Measurements from ENCODE around the gene S100A16. TPM values are rescaled to one million over a fixed set of nuclear protein-coding genes. Genes with fewer than 3 reads are reported as not detected.

S100A16 gene
- polyA plus RNA-seq, 6 donors from 2014 or later = not detected

DNA sequence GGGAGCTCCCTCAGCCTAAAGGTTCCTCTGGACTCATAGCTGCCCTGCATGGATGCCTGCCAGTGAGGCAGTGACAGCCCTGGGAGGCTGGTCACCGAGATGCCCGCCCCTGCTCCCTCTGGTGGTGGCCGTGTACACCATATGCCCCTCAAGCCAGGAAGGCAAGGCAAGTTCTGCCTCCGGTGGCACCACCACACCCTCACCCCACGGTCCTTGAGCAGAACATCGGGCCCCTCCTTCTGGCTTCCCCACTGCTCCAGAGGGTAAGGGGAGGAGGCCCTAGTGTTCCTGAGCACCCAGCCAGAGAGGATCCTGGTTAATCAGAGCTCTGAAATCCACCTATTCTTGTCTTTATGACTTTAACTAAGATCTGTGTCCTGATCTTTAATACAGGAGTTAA, 4.7 kb upstream of the S100A16 start:
- H3K4me1 Mint-ChIP-seq = peaks cover 0 to 11% (median 0%) of the 10 kb centered on the region in 3 donors
- no peaks in the 10 kb centered on the region for H3K27me3 Mint-ChIP-seq
- peak; percentile 93 to 95 for ATAC-seq (ENCODE audit: low read depth in 2 of 2)

DNA sequence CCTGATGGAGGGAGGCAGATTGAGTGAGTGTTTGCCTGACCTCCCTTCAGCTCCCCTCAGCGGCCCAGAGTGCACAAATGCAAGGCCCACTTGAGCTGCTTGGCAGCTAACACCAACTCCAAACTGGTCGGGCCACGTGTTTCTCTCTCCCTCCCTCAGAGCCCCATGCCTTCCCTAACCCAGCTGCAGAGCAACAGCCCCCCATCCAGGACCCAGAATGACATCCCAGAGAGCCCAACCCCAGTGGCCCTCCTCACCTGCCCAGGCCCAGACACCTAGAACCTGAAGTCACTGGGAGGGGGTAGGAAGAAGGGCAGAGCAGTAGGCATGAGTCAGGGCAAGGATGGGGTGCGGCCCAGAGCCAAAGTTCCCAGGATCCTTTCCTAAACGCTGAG, 4.0 kb upstream of the S100A16 start:
- Mint-ChIP-seq H3K9me3 (peaks cover 0 to 2% (median 0%) of the 10 kb centered on the region in 7 donors), H3K27me3 (no peaks in the 10 kb centered on the region), H3K27ac (peak overlapping the region in 3 of 6 donors; percentile 69 to 91 (median 82)), H3K4me1 (peaks cover 0 to 11% (median 0%) of the 10 kb centered on the region in 3 donors), H3K4me3 (no peak overlapping the region), H3K36me3 (no peaks in the 10 kb centered on the region)
- ATAC-seq (ENCODE audit: low read depth in 2 of 2) (no peak), DNase-seq (no peak)

More for the DNA sequence above, 4.7 kb upstream of the S100A16 start:
- H3K9me3 Mint-ChIP-seq = peaks cover 0 to 2% (median 0%) of the 10 kb centered on the region in 7 donors
- H3K4me3 Mint-ChIP-seq = peak overlapping the region in 2 of 8 donors; percentile 37 to 49
- H3K27ac Mint-ChIP-seq = peak overlapping the region in 1 of 6 donors; percentile 49
- DNase-seq = no peak
- H3K36me3 Mint-ChIP-seq = no peaks in the 10 kb centered on the region

DNA sequence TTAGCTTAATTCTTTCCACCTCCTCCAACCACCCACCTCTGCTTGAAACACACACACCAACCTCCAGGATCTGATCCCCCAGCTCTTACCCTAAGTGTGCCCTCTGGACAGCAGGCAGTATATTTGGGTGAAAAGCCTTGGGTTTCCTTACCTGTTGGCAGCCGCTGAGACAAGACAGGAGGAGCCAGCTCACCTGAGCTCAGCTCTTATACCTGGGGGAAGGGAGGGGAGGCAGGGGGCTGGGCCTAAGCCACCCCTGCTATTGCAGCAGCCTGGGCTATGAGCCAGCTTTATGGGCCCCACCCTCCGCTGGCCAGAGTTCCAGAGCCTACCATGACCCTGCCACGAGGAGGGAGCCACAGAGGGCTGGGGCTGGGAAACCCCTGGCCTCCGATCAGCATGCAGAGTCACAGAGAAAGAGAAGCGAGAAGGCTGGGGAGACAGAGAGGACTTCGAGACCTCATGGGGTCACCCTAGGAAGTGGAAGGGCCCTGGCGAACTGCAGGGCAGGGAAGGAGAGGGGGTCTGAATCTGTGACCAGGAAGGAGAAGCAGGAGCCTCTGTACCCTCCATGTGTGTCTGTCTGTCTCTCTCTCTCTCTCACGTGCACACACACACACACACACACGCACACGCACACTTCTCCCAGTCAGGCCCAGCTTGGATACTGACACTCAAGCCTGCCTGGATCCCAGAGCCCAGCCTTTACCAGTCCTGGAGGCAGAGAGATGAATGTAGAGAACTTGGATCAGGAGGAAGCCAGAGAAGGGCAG, 3.4 kb upstream of the S100A16 start, which contains the start of gene S100A14:
Gene S100A14 (minus strand): TSS at position 182 of the 773 bp plus-strand sequence. CDS start 467 bp downstream, outside the sequence.
- no peaks in the 10 kb centered on the region for H3K36me3 Mint-ChIP-seq
- DNase-seq = no peak
- ATAC-seq (ENCODE audit: low read depth in 2 of 2) = no peak
- peaks cover 0 to 11% (median 0%) of the 10 kb centered on the region in 3 donors for H3K4me1 Mint-ChIP-seq
- H3K27ac Mint-ChIP-seq = peak within 1 kb of the TSS in 3 of 6 donors; percentile 69 to 91 (median 82)
- H3K4me3 Mint-ChIP-seq = no peak within 1 kb of the TSS
- H3K9me3 Mint-ChIP-seq = peaks cover 0 to 2% (median 0%) of the 10 kb centered on the region in 7 donors
- H3K27me3 Mint-ChIP-seq = no peaks in the 10 kb centered on the region

DNA sequence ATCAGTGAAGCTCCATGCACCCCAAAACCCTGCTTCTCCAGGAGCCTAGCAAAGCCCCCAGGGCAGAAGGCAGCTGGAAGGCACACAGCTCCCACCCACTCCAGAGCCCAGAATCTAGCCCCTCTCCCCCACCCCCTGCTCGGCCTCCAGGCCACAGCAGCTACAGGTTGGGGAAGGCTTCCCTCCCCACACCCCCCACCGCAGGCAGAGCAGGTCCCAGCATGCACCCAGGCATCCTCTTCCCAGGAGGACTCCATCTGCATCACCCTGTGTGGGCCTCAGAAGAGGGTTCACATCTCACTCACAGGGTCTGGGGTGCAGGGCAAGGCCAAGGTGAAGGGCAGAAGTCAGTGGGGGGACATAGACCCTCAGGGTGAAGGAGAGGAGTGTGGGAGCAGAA, 2.5 kb upstream of the S100A16 start:
- Mint-ChIP-seq H3K27ac (no peak overlapping the region), H3K9me3 (peaks cover 0 to 2% (median 0%) of the 10 kb centered on the region in 7 donors), H3K4me1 (peaks cover 0 to 11% (median 0%) of the 10 kb centered on the region in 3 donors), H3K36me3 (no peaks in the 10 kb centered on the region), H3K4me3 (no peak overlapping the region), H3K27me3 (no peaks in the 10 kb centered on the region)
- no peak for ATAC-seq (ENCODE audit: low read depth in 2 of 2)
- DNase-seq = no peak

DNA sequence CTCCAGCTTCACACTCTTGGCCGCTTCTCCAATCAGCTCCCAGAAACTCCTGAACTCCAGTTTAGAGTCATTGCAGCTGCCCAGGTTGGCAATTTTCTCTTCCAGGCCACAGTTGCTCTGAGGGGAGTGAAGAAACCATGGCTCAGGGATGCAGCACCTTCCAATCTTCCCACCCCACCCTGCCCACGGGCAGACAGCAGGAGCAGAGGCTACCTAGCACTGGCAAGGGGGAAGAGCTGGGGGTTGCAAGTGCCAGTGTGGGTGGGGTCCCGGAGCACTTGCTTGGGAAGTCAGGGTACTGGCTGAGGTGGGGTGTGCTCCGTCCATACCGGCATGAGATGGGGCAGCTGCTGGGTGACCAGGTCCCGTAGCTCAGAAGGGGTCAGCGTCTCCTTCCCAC, 2.0 kb upstream of the S100A16 start:
- Mint-ChIP-seq H3K27ac (no peak overlapping the region), H3K9me3 (peaks cover 0 to 2% (median 0%) of the 10 kb centered on the region in 7 donors), H3K36me3 (no peaks in the 10 kb centered on the region), H3K27me3 (no peaks in the 10 kb centered on the region), H3K4me3 (no peak overlapping the region), H3K4me1 (peaks cover 0 to 11% (median 0%) of the 10 kb centered on the region in 3 donors)
- DNase-seq (no peak), ATAC-seq (ENCODE audit: low read depth in 2 of 2) (no peak)

DNA sequence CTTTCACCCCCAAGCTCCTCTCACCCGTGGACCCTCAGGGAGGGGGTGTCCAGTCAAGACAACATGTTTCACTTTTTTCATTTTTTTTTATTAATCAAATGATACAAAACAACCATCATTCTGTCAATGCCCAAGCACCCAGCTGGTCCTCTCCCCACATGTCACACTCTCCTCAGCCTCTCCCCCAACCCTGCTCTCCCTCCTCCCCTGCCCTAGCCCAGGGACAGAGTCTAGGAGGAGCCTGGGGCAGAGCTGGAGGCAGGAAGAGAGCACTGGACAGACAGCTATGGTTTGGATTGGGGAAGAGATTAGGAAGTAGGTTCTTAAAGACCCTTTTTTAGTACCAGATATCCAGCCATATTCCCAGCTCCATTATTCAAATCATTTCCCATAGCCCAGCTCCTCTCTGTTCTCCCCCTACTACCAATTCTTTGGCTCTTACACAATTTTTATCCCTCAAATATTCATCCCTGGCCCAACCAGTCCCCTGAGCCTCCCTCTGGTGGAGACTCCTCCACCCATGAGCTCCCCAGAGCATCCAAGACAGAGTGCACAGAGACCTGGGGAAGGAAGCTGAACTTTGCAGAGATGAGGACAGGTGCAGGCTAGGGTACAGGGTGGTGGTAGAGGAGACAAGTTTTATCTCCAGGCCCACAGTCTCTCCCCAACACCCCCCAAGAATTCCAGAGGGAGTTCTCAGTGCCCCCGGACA, 1.4 kb upstream of the S100A16 start:
- no peaks in the 10 kb centered on the region for H3K36me3 Mint-ChIP-seq
- H3K9me3 Mint-ChIP-seq = no peaks in the 10 kb centered on the region
- no peak overlapping the region for H3K4me3 Mint-ChIP-seq
- H3K27me3 Mint-ChIP-seq = no peaks in the 10 kb centered on the region
- peak overlapping the region in 2 of 6 donors; percentile 49 to 78 for H3K27ac Mint-ChIP-seq
- ATAC-seq (ENCODE audit: low read depth in 2 of 2) (no peak), DNase-seq (no peak)
- H3K4me1 Mint-ChIP-seq = peaks cover 0 to 11% (median 0%) of the 10 kb centered on the region in 3 donors

DNA sequence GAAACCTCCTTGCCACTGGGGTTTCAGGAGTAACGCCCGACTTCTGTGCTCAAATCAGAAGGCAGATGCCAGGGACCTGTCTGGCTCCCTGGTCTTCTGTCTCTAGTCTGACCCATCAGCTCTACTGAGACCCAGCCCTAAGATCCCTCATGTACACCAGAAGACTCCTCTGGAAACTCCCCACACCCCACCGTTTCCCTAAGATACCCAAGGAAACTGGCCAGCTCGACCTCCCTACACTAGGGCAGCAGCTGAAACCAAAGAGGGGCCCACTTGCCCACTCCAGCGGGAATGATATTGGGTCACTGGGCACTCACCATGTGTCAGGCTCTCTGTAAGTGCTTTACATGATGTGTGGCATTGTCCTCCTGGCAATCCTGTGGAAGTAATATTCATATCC, 469 bp upstream of the S100A16 start:
- Mint-ChIP-seq H3K4me1 (peaks cover 0 to 11% (median 0%) of the 10 kb centered on the region in 3 donors), H3K36me3 (no peaks in the 10 kb centered on the region), H3K4me3 (no peak overlapping the region), H3K9me3 (no peaks in the 10 kb centered on the region), H3K27ac (no peak overlapping the region), H3K27me3 (no peaks in the 10 kb centered on the region)
- DNase-seq (no peak), ATAC-seq (ENCODE audit: low read depth in 2 of 2) (no peak)

DNA sequence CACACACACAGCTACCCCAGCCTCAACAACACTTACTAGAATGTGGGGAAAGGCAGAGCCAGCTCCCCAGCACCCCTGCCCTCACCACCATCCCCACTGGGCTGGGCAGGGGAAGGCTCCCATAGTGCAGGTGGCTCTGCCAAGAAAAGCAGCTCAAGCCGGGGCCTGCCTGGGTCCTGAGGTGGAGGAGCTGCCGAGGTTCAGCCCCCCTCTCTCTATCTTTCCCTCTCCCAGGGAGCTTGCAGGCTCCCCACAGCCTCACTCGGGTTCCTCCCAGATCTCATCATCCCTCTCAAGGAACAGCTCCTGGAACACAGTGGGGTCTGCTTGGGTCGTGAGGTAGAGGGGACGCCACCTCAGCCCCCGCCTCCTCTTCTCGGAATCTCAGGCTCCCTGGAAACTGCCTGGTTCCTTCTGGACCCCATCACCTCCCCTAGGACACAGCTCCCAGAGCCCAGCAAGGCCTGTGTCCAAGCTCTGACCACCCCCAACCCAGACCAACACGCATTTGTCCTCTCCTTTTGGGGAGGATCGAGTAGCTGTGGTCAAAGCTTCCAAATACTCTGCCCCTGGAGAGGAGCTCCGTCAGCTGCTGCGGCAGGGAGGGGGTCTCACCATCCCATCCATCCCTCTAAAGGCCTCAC, 704 bp downstream of the S100A16 start:
- peak overlapping the region in 1 of 8 donors; percentile 5 for H3K4me3 Mint-ChIP-seq
- peaks cover 0 to 4% (median 0%) of the 10 kb centered on the region in 3 donors for H3K4me1 Mint-ChIP-seq
- ATAC-seq (ENCODE audit: low read depth in 2 of 2) (no peak), DNase-seq (no peak)
- H3K9me3 Mint-ChIP-seq = no peaks in the 10 kb centered on the region
- no peaks in the 10 kb centered on the region for H3K36me3 Mint-ChIP-seq
- peak overlapping the region in 3 of 6 donors; percentile 56 to 80 (median 72) for H3K27ac Mint-ChIP-seq
- no peaks in the 10 kb centered on the region for H3K27me3 Mint-ChIP-seq

DNA sequence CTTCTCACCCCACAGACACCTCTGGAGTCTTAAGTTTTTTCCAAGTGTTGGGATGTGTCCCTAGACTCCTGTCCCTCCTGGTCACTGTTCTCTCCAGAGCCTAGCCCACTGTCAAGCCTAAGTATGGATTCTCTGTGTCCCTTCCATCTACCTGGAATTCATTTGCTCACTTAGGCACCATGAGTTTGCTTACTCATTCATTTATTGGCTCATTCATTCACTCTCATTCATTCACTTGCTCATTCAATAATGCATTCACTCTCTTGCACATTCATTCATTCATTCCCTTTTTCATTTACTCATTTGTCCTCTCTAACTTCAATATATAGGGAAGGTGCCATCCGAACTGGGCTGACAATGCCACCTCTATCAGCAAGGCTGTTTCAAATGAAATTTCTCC, 1.6 kb downstream of the S100A16 start:
- Mint-ChIP-seq H3K9me3 (no peaks in the 10 kb centered on the region), H3K36me3 (no peaks in the 10 kb centered on the region), H3K27ac (peak overlapping the region in 2 of 6 donors; percentile 6 to 17), H3K4me3 (no peak overlapping the region), H3K4me1 (no peaks in the 10 kb centered on the region), H3K27me3 (no peaks in the 10 kb centered on the region)
- DNase-seq (no peak), ATAC-seq (ENCODE audit: low read depth in 2 of 2) (no peak)

DNA sequence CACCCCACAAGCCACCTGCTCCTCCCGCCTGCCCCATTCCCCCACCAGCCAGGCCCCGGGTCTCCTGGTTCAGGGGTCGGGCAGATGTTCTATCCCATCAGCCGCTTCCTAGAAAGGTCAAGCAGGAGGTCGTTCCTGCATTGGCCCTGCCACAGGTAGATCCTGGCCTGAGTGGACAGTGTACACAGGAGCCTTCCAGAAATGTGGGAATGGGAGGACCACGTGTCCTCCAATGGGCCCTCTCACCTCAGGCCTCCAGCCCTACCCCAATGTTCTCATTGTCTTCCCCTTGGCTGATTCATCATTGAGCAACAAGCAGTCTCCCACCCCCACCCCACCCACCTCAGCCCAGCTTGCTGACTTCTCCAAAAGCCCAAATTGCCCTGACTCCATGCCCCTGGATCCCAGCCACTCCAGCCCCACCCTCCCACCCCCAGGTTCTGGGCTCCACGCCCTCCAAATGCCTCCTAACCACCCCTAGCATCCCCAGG, 2.1 kb downstream of the S100A16 start:
- H3K9me3 Mint-ChIP-seq = no peaks in the 10 kb centered on the region
- no peak overlapping the region for H3K27ac Mint-ChIP-seq
- ATAC-seq (ENCODE audit: low read depth in 2 of 2) = no peak
- no peaks in the 10 kb centered on the region for H3K4me1 Mint-ChIP-seq
- no peaks in the 10 kb centered on the region for H3K36me3 Mint-ChIP-seq
- no peak for DNase-seq
- no peak overlapping the region for H3K4me3 Mint-ChIP-seq
- no peaks in the 10 kb centered on the region for H3K27me3 Mint-ChIP-seq

DNA sequence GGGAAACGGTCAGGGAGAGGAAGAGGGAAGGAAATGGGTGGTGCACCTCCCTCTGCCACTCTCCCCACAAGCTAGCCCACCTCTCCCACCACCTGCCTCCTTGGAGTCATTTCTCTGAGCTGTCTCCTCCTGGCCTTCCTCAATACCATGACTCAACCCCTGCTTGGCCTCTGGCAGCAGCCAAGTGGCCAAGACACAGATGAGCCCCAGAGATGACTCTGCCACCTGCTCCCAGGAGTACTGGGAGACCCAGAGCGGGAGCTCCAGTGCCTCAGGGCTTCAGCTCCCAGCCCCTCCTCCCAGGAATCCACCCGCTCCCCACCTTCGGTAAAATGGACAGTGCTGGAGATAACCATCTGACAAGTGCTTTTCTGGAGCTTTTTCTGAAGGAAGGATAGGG, 2.6 kb downstream of the S100A16 start:
- Mint-ChIP-seq H3K27ac (no peak overlapping the region), H3K4me3 (no peak overlapping the region), H3K9me3 (no peaks in the 10 kb centered on the region), H3K27me3 (no peaks in the 10 kb centered on the region), H3K4me1 (no peaks in the 10 kb centered on the region), H3K36me3 (no peaks in the 10 kb centered on the region)
- DNase-seq (no peak), ATAC-seq (ENCODE audit: low read depth in 2 of 2) (no peak)

DNA sequence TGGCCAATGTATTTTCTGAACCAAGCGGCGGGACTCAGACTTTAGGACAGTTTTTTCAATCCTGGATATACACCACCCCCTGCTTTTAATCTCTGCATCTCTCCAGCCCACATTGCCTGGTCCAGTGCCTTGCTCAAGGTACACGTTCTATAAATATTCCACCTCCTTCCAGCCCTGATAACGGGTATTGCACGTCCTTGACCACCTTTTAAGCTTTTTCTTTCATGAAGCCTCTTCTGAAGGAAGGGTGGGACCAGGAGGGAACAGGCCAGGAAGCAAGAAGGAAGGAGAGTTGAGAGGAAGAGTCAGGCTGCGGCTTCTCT, 3.4 kb downstream of the S100A16 start:
- Mint-ChIP-seq H3K27me3 (no peaks in the 10 kb centered on the region), H3K27ac (no peak overlapping the region)

DNA sequence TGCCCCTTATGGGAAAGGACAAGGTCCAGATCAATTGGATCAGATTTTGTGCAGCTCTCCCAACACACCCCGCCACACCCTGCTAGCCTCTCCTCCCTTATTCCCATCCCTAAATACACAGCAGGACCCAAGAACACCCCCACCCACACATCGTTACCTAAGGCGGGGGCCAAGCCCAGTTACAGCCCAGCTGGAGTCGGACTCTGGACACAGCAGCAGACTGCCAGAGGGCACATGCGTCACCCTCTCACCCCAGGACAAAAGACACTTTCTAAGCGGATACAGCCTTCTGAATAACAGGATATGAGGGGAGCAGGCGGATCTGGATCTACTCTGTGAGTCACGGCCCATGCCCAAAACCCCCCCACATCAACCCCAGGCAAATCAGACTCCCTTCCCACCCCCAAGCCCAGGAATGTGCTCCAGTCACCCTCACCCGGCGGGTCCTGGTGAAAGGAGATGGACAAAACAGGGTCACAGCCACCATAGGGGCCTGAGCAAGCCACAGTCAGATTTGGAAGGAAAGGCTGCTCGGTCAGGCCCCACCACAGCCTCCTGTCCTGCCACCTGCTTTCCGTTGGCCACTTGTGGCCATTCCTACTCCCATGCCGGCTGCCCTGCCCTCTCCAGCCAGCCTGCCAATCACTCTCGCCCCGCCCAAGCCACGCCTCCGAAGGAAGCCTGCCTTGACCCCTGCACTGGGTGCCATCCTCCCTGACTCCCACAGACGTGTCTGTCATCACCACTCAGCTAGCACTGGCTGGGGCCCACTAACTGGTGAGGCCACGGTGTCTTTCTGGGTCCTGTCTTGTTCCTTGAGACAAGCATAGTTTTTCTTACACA, 4.0 kb downstream of the S100A16 start:
- Mint-ChIP-seq H3K4me3 (no peak overlapping the region), H3K27ac (peak overlapping the region in 1 of 6 donors; percentile 16), H3K4me1 (no peaks in the 10 kb centered on the region), H3K27me3 (no peaks in the 10 kb centered on the region), H3K36me3 (no peaks in the 10 kb centered on the region), H3K9me3 (no peaks in the 10 kb centered on the region)
- ATAC-seq (ENCODE audit: low read depth in 2 of 2) (no peak), DNase-seq (no peak)

More for the DNA sequence above, 3.4 kb downstream of the S100A16 start:
- Mint-ChIP-seq H3K4me3 (no peak overlapping the region), H3K9me3 (no peaks in the 10 kb centered on the region), H3K36me3 (no peaks in the 10 kb centered on the region), H3K4me1 (no peaks in the 10 kb centered on the region)
- DNase-seq = no peak
- no peak for ATAC-seq (ENCODE audit: low read depth in 2 of 2)
